Stimulated activated CD4-positive, alpha-beta T cell treated with anti-CD3 and anti-CD28 coated beads, Interleukin-12 subunit alpha, Interleukin-12 subunit beta, amount 100 ng/mL, for 24 hours (primary cell): ENCODE measurements around the gene ANAPC2.

Experiments
- DNase-seq, 2 experiments: peaks; one replicate each; pipeline ENCODE4 v3.0.0-alpha.2; 2020; ENCODE audit warnings: low read depth in 2 of 2

Gene ANAPC2

DNA sequence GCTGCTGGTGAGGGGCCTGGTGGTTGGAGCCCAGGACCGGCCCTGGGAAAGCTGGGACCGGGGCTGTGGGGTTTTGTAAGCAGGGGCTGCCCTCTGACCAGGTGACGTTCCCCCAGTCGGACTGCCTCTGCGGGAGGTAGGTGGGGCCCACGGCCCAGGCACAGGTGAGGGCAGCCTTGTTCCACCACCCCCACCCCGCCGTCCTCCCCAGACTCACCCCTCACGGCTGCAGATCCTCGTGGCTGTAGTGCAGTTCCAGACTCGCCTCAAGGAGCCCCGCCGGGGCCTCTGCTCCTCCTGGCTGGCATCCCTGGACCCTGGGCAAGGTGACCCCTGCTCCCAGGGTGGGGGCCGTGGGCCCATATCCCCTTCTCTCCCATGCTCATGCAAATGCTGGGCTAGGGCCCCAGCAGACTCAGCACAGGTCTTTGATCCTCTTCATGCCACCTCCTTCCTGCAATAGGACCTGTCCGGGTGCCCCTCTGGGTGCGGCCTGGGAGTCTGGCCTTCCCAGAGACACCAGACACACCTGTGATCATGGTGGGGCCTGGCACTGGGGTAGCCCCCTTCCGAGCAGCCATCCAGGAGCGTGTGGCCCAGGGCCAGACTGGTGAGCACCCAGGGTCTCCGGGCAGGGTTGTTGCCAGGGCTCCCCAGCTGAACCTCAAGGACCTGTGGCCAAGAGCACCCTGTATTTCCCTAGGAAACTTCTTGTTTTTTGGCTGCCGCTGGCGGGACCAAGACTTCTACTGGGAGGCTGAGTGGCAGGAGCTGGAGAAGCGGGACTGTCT lies 27.0 kb upstream of the ANAPC2 start:
- no peak for DNase-seq

DNA sequence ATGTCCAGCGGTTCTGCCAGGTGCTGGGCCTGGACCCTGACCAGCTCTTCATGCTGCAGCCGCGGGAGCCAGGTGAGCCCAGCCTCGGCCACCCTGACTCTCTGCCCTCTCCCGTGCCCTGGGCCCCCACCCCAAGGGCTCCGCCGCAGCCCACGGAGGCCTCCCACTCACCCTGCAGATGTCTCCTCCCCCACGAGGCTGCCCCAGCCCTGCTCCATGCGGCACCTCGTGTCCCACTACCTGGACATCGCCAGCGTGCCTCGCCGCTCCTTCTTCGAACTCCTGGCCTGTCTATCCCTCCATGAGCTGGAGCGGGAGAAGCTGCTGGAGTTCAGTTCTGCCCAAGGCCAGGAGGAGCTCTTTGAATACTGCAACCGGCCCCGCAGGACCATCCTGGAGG lies 26.3 kb upstream of the ANAPC2 start:
- DNase-seq, result no peak

DNA sequence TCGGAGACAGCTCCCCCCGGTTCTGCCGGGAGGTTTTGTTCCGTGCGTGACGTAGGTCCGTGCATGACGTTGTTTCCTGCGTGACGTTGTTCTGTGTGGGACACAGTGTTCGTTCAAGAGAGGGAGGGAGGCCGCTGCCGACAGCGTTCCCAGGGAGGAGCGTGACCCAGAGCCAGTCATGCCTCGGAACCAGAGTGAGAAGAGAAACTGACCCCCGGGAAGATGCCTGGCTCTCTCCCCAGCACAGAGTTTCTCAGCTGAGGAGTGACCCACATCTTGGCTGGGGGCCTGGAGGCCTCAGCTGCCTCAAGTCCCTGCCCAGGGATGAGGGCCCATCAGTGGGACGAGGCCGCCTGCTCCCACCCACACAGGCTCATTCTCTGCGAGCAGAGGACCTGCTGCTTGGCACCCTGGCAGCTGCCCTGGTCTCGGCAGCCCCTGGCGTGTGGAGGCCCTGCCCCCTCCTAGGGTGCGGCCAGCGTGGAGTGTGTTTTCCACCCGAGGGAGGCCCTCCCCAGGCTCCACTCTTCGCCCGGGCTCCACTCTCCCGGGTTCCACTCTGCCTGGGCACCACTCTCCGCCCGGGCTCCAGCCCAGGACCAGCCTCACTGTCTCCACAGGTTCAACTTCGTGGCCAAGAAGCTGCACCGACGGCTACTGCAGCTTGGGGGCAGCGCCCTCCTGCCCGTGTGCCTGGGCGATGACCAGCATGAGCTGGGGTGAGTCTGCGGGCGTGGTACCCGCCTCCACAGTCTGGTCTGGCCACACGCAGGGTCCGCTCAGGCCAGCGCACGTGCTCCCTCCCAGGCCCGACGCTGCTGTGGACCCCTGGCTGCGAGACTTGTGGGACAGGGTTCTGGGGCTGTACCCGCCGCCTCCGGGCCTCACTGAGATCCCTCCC lies 25.1 kb upstream of the ANAPC2 start:
- no peak for DNase-seq

DNA sequence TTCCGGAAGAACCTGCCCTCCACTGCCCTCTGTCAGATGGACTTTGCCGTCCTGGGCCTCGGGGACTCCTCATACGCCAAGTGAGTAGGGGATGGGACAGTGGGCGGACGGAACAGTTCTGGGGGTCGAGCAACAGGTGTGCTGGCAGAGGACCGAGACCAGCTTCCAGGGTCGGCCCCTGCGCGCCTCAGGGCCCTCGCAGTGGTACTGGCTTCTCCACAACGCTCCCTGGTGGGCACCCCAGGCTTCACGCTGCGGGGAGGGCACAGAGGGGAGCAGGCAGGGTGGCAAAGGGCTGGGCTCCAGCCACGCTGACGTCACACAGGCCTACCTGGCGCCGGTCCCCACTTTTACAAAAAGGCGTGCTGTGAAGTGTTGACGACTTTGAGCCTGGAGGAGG lies 24.2 kb upstream of the ANAPC2 start:
- no peak for DNase-seq

DNA sequence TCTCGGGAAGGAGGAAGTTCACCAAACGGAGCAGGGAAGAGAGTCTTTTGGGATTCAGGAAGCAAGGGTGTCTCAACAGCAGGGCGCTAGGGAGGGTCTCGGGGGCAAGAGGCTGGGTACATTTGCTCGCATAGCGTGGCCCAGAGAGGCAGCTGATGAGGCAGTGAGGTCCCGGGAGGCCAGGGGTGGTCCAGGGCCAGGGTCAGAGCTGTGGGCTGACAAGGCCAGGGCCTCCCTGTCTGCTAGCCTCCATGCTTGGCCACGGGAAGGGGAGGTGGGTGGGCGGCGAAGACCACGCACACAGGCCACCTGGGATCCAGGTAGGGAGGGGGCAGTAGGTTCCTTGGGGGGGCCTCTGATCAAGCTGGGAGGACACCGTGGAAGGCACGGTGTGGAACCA lies 23.2 kb upstream of the ANAPC2 start:
- DNase-seq, result no peak

DNA sequence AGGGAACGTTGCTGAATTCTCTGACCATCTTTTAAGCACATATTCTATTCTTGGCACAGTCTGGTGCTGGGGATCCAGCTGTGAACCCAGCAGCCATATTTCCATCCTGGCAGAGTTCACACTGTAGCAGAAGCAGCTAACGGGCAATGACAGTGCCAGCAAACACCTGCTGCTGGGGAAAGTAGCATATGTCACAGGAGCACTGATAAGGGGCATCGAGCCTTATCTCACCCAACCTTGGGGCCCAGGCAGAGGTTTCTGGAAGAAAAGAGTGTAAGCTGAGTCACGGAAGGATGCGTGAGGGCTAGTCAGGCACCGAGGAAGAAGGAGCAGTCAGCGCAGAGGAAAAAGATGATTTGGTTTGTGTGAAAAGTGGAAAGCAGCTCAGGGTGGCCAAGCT lies 18.2 kb upstream of the ANAPC2 start:
- DNase-seq, result no peak

DNA sequence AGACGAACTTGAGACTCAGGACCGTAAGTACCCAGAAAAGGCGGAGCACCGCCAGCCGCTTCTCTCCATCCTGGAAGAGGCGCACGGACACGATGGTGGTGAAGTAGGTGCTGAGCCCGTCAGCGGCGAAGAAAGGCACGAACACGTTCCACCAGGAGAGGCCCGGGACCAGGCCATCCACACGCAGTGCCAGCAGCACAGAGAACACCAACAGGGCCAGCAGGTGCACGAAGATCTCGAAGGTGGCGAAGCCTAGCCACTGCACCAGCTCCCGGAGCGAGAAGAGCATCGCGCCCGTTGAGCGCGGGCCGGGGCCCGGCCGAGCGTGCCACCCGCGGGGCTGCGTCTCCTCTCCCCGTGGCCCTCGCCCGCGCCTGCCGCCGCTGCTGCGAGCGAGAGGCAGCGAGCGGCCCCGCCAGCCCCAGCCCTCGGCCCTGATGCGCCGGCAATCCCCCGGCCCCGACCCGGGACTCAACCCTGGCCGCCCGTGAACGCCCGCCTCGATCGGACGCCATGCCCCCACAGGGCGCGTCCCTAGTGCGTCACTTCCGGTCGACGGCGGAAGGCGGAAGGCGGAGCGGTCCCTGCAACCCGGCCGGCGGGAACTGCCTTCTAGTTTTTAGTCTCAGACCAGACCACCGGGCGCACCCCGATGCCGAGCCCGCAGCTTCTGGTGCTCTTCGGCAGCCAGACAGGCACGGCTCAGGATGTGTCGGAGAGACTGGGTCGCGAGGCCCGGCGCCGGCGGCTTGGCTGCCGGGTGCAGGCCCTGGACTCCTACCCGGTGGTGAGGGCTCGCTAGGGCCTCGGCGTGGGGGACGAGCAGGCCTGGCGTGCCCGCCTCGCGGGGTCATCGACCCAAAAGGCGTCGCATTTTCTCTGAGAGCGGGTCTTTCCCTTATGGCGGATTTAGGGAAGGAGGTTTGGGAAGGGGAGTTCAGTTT lies 17.0 kb upstream of the ANAPC2 start, which contains the start of the genes NDOR1 and TMEM203:
NDOR1 (plus strand) TSS at position 575 of the 944 bp plus-strand sequence; CDS start at position 653, 78 bp downstream.
TMEM203 (minus strand) TSS at position 523 of the 944 bp plus-strand sequence; CDS start at position 289, 234 bp downstream.
- peak; percentile 90 to 94 for DNase-seq

DNA sequence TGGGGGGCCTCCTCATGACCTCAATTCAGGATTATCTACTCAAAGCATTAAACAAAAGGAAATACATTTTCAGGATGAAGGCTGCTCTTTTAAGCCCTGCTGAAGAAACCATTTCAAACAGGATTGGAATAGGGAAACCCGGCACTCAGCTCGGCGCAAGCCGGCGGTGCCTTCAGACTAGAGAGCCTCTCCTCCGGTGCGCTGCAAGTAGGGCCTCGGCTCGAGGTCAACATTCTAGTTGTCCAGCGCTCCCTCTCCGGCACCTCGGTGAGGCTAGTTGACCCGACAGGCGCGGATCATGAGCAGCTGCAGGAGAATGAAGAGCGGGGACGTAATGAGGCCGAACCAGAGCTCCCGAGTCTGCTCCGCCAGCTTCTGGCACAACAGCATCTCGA lies 16.4 kb upstream of the ANAPC2 start:
- DNase-seq, result no peak

DNA sequence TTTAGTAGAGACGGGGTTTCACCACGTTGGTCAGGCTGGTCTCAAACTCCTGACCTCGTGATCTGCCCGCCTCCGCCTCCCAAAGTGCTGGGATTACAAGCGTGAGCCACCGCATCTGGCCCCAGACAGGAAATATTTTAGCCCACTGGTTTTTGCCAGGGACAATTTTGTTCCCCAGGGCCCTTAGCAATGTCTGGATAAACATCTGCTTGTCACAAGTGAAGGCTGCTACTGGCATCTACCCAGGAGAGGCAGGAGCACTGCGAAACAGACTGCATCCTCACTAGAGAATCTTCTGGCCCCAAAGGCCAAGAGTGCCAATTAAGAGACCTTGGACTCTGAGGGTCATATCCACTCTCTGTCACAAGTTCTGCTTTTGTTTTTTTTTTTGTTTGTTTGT lies 14.6 kb upstream of the ANAPC2 start:
- no peak for DNase-seq

DNA sequence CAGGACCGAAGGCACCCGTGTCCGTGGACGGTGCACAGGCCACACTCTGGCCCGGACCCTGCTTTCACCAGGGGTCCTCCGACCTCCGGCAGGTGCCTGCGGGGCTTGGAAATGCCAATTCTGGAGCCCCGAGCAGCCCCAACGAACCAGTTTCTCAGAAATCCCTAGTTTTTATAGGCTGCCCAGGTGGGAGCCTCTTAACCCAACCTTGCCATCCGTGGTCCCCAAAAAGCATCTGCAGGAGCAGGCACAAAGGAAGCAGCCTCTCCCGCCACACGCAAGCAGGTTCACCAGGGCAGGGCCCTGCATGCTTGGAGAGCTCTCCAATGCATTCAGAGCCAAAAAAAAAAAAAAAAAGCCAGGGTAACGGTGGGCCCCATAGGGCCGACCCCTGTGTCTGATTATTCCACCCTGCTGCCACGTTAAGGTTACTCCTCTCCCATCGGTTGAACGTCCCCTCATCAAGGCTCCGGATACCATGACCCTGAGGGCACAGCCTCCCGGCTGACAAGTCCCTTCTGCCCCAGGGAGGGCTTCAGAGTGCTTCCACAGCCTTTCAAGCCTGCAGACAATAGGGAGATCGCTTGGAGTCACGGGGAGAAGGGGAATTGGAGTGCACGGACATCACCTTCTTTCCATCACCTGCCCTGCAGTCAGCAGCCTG lies 13.0 kb upstream of the ANAPC2 start:
- no peak for DNase-seq

DNA sequence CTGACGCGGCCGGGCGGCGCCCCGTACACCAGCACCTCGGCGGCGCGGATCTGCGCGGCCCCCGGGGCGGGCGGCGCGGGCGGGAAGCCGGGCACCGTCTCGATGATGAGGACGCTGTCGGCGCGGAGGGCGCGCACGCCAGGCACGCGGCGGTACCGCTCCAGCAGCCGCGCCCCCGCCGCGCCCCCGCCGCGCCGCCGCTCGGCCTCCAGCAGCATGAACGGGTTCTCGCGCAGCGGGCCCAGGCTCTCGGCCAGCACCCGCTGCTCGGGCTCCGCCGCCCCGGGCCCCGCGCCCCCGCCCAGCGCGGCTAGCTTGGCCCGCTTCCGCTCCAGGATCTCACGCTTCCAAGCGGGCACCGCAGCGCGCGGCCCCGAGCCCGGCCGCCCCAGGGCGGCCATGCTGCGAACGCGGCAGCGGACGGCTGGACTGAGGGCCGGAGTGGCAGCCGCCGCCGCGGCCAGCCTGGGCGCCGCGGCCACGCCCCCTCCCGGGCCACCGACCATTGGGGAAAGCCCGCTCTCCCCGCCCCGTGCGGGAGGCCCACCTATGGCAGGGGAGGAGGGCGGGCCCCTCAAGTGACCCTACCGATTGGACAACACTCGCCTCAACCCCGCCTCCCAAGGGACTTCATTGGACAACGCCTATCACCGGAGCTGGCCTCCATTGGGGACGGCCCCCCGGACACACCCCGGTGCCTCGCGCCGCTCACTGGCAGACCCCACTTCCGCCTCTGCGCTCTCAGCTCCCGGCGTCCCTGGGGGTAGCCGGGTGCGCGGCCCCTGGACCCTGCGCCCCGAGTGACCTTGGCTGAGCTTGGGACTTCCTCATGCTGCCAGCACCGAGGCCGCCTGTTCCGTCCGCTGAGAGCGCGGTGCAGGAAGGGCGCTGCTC lies 12.2 kb upstream of the ANAPC2 start, which contains the start of gene TPRN:
TPRN (minus strand) TSS at position 431 of the 894 bp plus-strand sequence; CDS start at position 401, 30 bp downstream.
- DNase-seq, result peak; percentile 97 to 99

DNA sequence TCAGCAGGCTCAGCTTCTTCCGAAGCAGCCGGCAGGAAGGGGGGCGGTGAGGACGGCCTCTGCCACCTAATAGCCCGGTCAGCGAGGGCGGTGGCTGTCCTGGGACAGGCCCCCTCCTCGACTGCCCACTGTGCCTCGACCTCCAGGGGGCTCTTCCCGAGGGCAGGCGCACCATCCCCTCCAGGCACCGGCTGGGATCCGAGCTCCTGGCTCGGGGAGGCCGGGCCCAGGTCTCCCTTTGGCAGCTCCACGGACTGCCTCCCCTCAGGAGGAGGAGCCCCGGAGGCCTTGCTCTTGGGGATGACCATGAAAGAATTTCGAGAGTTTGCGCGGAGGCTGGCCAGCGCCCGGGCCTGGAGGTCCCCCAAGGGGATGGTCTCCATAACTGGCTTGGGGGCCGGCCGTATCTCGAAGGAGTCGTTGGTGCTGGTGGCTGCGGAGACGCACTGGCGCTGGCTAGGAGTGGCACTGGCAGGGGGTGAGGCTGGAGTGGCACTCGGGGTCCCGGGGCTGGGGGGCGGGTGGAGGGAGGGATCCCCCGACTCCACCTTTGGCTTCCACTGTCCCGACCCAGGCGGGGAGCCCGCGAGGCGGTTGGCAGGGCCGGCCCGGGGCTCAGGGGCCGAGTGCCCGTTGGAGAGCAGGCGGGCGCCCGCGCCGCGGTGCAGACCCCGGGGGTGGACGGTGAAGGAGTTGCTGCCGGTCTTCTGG lies 11.2 kb upstream of the ANAPC2 start:
- no peak for DNase-seq

DNA sequence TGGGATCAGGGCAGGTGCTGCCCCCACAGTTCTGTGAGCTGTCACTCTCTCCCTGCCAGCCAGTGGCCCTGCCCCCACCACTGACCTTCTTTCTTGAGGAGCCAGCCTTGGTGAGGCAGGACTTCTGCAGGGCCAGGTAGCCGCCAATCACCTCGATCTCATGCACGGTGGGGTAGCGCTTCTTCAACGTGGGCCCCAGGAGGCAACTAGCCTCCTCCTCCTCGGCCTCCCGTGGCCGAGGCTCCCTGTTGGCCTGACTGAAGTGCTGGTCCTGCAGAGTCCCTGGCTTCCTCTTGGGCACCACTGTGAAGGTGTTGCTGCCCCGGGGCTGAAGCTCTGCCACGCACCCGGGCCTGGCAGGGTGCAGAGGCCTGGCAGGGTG lies 10.5 kb upstream of the ANAPC2 start:
- DNase-seq, result no peak

DNA sequence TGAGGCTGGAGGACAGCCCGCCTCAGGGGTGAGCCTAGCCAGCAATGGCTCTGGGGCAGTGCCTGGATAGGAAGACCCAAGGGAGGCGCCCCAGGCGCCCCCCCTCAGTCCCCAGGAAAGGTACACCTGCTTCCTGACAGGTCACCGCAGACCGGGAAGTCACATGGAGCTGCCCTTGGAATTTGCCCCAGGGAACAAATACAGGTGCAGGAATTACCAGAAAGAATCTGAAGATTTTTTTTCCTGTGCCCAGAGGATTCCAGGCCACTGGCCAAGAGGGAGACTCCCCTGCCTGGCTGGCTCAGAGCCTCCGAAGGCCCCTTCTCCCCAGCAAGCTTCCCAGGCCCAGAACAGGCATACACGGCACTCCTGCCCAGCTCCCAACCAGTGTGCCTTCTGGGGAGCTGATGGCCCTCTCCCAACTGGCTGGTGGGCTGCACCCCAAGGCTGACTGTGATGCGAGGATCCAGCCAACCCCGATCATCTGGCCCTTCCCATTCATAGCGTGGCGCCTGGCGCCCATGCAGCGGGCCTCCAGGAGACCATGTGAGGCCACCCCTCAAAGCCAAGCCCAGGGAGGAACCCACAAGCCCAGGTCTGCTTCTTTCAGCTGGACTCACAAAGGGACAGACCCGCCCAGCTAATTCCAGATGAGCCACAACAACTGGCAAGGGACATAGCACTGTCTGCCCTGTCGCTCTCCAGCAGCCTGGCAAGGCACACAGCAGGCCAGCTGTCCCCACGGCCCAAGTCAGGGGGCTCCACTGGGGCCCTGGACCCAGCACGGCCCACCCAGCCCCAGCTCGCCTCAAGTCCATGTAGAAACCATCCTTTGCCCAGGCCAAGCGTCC lies 9.9 kb upstream of the ANAPC2 start:
- no peak for DNase-seq

DNA sequence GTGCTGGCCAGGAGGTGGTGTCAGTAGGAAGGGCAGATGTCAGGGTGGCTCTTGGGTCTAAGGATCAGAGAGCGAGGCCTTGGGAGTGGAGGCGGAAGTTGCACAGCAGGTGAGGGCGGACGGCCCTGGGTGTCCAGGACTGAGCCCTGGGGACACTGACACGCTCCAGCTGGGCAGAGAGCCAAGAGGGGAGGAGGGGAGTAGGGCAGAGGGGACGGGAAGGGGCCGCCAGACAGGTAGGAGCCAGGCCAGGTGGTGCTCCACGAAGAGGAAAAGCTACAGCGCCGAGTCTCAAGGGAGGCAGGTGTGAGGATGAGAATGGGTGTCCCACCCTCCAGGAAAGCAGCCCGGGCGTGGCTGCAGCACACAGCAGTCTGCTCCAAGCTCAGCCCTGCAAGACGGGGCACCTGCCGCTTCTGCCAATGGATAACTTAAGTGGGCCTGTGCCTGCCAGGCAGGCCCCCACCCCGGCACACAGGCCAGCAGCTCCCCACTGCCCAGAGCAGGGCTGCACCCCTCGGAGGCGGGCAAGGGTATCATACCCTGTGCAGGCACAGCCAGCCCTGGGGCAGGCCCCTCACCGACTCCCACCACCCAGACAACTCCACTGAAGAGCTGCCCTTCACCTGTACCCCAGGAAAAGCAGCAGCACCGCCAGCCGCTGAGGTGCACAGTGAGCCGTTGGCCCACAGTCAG lies 7.3 kb upstream of the ANAPC2 start:
- DNase-seq, result no peak

DNA sequence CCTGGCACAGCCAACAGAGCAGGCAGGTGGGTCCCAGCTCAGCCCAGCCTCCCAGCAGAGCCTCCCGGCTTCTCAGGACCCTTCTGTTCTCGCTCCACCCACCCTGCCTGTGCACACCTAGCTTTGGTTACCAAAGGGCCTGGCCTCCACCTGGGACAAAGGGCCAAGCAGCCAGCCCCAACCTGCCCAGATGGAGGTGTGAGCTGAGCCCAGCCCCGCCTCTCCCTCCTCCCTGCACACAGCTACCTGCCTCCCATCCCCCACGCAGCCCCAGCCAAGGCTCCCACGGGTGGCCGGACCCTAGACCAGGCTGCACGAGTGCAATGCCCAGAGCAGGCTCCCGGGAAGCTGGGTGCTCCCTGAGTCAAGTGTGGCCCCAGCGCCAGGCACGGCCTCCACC lies 6.5 kb upstream of the ANAPC2 start:
- DNase-seq, result no peak

DNA sequence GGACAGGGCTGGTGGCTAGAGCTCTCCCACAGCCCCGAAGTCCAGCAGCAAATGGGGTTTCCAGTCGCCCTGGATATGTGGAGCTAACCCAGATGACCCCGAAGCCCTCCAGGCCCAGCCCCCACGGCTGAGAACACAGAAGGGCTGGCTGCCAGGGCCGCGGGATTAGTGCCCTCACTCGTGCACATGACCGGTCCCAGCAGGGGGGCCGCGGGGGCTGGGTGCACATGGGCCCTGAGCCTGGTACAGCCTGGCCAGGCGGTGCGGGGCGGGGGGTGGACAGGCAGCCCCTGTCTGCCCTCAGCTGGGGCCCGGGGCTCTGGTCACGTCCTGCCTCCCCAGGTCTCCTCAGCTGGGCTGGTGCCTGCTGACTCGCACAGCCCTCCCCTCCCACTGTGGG lies 6.0 kb upstream of the ANAPC2 start:
- no peak for DNase-seq

DNA sequence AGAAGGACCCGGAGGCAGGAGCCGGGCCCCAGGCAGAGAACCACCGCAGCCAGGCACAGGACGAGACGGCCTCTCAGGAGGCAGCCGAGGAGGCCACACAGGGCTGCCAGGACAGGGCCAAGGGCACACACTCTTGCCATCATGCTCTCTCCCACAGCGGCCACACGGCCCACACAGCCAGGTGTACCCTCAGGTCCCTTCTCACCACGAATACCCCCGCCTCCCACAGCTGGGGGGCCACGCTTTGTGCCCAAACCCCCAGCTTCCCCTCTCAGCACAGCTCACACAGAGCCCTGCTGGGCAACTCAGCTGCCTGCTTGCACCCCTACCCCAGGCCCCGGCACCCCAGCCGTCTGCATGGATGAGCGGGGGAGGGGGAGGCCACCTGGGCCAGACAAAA lies 5.4 kb upstream of the ANAPC2 start:
- DNase-seq, result no peak
